Activated effector memory CD4-positive, alpha-beta T cell treated with Interleukin-2 at 50 U/mL for 16 hours (primary cell): ENCODE measurements around the gene MBD3.

Experiments used
- DNase-seq: peaks from one replicate; pipeline ENCODE4 v3.0.0-alpha.2; 2020

MBD3 gene

DNA sequence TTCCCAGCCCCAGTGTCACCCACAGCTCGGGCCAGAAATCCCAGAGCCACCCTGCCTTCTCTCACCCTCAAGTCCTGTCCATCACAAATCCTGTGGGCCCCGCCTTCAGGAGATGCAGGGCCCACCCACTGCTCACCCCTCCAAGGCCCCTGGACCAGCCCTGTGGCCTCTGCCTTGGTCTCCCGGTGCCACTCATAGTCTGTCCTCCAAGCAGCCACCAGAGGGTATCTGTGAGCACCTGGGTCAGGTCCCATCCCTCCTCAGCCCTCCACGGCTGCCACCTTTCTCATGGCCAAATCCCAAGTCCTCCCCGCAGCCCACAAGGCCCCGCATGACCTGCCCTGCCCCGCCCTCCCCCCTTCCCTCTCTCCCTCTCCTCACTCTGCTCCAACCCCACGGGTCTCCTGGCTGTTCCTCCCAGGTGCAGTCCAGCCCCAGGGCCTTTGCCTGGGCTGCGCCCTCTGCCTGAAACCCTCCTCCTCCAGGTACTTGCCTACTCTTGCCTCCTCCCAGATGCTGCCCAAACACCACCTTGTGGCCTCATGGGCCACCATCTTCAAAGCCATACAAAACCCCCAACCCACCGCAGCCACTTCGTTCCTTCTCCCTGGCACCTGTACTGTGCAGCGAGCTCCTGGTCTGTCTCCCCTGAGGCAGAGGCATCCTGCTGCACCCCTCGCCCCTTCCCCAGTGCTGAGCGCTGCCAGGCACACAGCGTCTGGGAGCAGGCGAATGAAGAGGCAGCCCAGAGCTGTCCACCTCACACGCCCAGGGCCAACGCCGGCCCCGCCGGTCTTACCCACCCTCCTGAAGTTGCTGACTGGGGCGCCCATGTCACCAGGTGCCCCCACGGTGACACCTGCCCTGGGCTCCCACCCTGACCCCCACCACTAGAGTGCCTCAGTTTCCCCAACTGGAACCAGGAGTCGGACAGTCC, 25.8 kb upstream of the MBD3 start:
- DNase-seq: no peak

DNA sequence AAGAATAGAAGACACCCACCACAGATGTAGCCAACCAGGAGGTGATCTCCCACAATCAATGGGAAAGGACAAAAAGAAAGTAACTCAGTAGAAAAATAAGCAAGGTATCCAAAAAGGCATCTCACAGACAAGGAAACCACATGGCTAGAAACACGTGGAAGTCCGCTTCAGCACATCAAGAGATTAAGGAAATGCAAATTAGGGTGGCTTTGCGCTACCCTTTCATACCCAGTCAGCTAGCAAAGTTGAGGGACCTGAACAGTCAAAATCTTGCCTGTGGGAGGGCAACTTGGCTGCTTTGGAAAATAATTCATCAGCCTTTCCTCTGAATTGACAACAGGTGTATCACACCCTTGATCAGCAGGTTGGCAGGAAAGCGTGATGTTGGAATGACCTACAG, 24.2 kb upstream of the MBD3 start:
- no peak for DNase-seq

DNA sequence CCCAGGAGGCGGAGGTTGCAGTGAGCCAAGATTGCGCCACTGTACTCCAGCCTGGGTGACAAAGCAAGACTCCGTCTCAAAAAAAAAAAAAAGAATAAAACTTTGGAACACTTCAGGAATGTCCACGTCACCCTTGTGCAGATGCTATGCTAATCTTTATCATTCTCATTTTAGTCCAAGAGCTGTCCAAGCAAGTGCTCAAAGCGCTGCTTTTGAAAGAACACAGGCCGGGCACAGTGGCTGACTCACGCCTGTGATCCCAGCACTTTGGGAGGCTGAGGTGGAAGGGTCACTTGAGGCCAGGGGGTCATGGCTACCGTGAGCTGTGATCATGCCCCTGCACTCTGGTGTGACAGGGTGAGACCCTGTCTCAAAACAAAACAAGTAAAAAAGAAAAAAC, 23.7 kb upstream of the MBD3 start:
- DNase-seq: no peak

DNA sequence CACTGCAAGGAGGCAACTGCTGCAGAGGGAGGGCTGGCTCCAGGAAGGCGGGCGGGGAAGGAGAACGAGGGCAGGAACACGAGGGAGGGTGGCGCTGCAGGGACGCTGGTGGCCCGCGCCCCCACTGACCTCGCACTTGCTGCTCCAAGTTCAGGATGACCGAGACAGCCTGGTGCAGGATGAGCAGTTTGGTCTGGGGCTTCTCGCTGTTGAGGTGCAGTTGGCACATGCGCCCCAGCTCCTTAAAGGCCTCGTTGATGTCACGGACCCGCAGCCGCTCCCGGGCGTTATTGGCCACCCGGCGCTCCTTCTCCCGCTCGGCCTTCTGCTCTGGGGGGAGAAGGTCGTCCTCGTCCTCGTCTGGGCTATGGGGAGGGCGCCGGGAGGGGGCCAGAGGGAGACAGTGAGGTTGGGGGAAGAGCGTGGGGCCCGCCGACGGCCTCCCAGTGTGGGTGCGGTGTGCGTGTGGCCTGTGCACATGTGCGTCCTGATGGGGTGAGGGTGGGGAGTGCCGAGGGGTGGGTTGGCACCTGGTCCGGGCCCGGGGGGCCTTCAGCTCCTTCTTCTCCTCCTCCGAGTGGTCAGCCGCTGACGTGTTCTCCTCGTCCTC, 22.6 kb upstream of the MBD3 start:
- no peak for DNase-seq

DNA sequence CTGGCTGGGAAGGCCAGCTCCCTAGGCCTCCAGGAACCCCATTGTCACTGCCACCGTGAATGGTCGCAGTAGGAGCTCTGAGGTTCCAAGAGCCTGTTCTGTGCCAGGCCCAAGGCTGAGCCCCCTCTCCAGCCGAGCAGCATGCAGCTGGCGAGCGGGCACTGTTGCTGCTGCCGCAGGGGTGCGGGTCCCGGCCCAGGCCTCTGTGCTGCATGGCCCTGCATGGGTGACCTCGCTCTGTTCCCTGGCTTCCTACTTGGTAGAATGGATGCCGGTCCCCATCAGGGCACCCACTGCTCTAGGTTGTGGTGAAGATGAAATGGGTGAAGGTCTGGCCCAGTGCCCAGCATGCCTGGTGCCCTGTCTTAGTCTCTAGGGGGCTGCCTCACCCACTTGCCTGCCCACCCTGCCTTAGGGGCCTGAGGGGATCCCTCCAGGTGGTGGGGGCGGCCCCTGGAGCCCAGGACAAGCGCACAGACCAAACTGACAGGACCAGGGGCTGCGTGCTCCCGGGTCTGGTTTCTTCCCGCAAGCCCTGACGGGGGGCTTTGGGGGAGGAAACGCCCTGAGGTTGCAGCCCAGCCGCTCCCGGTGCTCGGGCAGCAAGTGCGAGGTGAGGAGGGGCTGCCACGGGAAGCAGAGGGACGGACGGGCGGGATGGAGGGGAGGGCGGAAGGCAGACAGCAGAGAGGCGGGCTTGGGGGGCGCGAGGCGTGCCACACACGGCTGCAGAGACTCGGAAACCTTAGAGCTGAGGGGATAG, 21.3 kb upstream of the MBD3 start:
- DNase-seq: no peak

DNA sequence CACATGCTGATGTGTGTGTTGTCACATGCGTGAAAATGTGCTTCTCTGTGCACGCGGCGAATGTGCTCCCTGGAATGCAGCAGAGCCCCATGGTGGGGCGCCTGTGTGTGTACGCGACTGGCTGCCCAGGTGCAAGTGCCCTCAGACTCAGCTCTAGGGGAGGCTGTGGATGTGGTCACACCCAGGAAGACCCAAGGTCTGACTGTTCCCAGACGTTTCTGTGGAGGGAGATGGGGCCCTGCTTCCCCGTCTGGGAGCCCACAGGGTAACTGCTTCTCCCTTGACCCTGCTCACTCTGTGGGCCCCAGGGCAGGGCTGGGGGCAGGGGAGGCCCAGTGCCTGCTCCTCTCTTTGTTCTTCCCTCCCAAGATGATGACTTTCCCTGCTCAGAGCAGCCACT, 20.5 kb upstream of the MBD3 start:
- no peak for DNase-seq

DNA sequence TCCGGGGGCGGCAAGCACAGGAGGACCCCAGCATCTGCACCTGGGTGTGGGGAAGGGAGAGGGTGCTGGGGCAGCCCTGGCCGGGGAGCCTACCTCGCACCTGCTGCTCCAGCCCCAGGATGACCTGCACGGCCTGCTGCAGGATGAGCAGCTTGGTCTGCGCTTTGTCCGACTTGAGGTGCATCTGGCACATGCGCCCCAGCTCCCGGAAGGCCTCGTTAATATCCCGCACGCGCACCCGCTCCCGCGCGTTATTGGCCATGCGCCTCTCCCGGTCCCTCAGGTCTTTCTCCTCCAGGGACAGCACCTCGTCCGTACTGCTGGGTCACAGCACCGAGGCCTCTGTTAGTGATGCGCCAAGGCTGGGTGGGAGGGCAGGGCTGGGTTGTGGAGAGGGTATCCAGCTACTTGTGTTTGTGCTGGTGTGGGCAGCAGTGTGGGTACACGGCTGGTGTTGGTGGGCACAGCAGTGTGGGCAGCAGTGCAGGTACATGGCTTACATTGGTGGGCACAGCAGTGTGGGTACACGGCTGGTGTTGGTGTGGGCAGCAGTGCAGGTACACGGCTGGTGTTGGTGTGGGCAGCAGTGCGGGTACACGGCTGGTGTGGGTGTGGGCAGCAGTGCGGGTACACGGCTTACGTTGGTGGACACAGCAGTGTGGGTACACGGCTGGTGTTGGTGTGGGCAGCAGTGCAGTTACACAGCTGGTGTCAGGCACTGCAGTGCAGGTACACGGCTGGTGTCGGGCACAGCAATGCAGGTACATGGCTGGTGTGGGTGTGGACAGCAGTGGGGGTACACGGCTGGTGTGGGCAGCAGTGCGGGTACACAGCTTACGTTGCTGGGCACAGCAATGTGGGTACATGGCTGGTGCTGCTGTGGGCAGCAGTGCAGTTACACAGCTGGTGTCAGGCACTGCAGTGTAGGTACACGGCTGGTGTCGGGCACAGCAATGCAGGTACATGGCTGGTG, 19.7 kb upstream of the MBD3 start:
- DNase-seq: no peak

DNA sequence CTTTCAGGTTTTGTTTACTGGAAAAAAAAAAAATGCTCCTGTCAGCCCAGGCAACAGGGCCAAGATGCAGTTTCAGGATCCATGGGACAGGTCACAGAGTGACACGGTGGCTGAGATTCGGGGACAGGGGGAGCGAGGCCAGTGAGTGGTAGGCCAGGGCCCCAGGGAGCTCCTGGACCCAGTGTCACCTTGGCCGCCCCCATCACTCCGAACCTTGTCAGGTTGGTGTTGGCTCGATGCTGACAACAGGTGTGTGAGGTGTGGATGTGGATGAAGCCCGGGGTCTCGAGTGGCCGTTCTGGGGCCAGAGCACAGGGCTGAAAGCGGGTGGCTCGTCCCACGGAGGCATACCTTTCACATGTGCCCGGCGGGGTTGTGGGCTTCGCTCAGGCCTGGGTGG, 18.7 kb upstream of the MBD3 start:
- no peak for DNase-seq

DNA sequence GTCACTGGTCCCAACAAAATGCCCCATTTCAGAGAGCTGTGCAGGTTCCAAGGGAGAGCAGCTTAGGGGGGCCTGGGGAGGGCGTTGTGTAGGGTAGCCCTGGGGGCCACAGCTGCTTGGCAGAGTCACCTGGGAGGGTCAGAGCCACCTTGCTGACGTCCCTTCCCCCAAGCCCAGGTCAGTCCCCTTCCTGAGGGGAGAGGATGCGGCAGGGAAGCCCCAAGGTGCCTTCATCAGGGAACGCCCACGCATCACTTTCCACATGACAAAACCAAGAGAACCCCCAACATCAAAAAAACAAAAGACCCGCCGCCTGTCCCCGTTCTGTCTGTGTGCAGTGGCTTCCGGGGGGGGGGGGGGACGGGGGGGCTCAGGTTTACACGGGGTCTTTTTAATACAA, 17.9 kb upstream of the MBD3 start:
- DNase-seq: no peak

DNA sequence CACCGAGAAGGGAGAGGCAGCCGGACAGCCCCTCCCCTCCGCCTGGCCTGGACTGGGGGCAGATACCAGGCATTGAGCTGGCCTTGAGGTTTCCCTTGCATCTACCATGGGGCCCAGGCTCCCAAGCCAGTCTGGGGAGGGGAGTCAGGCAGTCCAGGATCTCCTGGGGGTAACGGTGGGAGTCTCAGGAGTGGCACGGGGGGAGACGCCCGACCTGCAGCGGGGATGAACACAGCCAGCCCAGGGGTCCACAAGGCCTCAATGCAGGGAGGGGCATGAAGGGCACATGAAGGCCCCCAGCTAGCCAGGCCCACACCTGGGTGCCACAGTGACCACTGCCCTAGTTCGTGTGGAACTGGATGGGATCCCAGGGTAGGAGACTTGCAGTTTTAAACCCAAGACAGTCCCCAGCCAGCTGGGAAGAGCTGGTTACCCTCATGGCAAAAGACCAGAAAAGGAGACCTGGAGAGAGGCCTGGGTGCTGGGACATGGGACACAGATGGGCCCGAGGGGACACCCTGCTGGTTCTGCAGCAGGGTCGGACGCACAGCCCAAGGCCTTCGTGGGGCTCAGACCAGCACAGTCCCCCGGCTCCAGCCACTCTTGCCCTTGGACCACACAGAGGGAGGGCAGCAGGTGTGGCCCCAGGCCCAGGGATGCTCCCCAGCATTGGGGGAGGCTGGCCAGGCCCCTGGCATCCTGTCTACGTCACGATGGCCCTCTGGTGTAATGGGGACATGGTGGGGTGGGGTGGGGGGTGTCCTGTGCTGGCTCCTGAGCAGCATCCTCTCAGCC, 17.2 kb upstream of the MBD3 start:
- DNase-seq: no peak

DNA sequence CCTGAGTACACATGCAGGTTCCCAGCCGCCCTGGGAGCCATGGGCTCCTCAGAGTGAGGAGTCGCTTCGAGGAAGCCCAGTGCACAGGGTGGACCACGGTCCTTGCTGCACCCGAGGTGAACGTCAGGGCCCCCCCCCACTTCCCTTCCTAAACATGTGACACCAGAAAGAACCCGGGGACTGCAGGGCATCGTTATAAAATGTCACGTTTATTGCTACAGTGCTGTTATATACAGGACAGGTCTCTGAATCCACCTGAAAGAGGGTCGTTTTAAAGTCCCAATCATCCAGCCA, 16.4 kb upstream of the MBD3 start:
- DNase-seq: peak; percentile 13

DNA sequence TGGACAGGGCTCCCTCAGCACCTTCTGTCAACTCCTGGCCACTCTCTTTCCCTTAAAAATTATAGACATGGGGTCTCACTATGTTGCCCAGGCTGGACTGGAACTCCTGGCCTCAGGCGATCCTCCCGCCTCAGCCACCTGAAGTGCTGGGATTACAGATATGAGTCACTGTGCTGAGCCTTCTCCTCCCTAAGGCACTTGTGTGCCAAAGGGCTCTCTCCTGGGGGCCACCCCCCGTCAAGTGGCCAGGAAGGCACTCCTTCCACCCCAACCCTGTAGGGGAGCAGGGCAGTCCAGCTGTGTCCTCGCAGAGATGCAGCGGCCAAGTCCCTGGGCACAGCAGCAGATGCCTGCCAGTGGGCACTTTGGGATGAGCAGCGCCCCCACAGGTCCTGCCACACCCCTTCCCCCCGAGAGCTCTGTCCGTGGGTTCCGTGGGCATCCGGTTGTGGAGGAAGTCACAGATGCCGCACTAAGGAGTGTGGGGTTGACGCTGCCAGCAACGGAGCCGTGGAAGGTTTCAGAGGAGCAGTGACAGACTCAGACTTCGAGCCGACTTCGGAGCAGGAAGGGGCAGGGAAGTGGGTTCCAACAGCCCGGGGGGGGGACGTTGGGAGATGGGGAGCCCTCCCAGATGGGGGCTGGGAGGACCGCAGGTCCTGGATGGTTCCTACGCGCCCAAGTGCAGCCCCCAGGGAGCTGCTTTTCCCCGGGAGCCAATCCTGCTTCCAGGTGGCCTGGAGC, 15.9 kb upstream of the MBD3 start:
- DNase-seq: peak; percentile 27

DNA sequence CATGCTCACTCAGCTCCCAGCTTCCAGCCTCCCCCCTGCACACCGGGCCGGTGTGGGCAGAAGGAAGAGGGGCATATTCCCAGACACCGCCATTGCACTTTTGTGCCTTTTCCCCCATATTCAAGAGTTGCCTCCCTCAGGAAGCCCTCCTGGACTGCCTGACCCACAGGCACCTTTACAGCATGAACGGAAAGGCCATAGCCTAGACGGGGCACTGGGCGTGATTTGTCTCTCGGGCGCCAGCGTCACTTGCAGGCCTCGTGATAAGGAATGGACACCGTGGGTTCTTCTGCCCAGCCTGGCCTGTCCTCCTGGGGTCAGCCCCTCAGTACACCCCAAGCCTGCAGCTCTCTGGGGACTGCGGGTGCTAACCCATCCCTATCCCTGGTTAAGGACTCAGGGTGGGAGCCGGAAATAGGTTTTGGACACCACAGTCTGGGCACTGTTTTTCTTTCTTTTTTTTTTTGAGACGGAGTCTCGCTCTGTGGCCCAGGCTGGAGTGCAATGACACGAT, 13.5 kb upstream of the MBD3 start:
- no peak for DNase-seq

DNA sequence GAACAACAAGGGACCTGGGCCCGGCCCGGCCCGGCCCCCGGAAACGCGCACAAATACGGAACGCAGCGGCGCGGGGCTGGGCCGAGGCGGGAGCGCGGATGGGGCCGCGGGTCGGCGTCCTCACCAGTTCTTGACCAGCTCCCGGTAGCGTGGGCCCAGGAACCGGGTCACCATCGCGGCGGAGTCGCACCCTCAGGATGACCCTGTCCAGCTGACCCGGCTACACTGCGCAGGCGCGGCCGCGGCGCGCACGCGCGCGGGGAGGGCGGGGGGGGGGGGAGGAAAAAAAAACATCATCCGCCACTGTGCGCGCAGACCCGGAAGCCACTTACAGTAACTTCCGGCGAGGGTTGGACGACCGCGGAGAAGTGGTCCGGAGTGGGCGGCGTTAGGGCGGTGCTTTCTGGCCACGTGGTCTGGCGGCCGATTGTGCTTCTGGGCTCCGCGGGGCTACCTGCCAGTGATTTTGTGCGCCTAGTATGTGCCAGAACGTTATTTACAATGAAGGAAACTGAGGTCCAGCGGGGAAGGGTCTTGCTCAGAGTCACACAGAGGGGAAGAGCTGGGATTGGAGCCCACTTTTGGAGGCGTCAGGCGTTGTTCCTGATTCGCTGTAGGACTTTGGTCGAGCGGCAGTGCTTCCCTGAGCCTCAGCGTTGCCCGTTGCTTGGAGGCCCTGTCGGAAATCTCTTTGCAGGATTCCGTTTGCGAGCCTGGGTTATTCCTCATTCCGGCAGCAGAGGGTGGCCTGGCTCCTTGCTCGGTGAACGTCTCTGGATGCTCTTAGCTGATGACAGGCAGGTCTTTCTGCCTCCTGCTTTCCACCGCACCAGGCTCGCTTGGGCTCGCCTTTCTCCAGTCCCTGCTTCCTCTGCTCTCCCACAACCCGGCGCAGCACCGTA, 12.8 kb upstream of the MBD3 start, which contains the start of gene UQCR11:
Gene UQCR11, minus strand, starts transcription at position 227 of the 902 bp plus-strand sequence. Its CDS starts 53 bp downstream, at position 174.
- peak; percentile 85 for DNase-seq

DNA sequence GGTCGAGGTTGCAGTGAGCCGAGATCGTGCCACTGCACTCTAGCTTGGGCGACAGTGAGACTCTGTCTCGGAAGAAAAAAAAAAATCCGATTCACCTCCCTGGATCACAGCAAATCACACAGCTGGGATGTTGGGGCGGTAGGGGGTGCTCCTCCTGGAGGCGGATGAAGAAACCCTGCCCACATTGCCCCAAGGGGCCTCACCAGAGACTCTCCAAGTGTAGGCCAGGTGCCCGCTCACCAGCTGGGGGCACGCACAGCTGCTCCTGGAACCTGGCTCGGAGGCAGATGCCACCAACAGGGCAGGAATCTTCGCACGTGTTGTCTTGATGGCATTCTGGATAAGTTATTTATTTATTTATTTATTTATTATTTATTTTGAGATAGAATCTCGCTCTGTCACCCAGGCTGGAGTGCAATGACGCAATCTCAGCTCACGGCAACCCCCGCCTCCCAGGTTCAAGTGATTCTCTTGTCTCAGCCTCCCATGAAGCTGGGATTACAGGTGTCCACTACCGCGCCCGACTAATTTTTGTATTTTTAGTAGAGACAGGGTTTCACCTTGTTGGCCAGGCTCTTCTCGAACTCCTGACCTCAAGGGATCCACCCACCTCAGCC, 9.5 kb upstream of the MBD3 start:
- no peak for DNase-seq

DNA sequence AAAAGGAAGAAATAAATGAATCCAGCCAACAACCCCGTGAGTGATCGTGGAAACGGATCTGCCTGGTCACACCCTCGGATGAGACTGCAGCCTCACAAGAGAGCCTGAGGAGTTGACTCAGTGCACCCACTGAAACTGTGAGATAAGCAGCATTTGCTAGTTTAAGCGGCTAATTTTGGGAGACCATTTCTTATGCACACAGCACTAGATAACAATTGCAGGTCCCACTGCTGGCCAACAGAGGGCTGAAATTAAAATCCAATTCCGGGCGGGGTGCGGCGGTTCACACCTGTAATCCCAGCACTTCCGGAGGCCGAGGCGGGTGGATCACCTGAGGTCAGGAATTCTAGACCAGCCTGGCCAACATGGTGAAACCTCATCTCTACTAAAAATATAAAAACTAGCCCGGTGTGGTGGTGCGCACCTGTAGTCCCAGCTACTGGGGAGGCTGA, 9.0 kb upstream of the MBD3 start:
- no peak for DNase-seq

DNA sequence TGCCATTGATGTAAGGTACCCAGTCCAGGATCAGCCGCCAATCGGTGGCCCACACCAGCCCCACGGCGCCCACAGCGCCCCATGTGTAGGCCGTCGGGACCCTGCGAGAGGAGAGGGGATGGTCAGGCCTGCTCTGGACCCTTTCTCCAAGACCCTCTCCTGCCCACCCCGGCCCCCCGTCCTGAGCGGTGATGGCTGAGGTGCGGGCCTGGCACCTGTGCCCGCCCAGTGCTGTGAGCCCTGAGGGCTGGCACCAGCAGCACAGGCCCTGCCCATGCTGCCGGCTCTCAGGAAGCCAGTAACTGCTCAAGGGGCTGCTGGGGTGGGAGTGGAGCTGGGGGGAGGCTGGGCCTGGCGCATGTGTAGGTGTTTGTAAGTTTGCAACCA, 6.8 kb upstream of the MBD3 start:
- no peak for DNase-seq

DNA sequence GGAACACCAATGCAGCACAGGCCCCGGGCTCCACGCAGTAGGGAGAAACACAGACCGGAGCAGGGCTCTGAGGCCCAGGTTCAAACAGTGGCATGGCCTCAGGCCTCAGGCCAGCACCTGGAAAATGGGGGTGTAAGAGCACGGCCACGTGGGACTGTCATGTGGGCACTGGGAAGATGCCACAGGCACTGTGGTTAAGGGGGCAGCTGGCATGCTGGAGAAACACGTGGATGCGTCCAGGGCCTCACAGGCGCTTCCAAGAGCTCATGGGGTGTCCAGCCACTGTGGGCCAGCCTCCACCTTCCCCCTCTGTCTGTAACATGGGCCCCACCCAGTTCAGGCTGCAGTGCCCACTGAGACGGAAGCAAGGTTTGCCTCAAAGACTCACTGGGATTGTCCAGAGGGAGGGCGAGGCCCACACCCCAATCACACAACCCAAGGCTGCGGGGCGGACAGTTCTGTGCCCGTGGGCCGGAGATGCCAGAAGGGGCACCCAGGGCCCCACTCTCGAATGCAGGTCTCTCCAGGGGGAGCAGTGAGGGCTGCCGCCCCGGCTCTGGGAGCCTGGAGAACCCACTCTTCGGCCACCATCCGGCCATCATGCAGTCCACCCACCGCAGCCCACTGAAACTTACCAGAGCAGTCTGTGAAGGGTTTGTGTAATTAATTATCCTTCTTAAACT, 6.3 kb upstream of the MBD3 start:
- no peak for DNase-seq

DNA sequence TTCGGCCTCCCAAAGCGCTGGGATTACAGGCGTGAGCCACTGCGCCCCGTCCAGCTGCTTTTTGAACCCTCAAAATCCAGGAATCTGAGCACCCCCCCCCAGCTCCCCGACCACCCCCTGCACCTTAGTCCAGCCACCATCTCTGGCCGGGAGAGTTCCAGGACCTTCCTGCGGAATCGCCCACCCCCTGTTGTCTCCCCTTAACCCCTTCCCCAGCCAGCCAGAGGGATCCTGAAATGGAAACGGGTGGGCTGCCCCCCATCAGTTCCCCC, 772 bp upstream of the MBD3 start:
- no peak for DNase-seq
